ENCODE results near the gene USH2A. TPM values are rescaled to one million over a fixed set of nuclear protein-coding genes. Genes with fewer than 3 reads are reported as not detected.

The USH2A gene
- not detected for total RNA-seq

GRCh38 chr1:216422821-216423520, at the start of gene USH2A:
Gene USH2A (minus strand): TSS chr1:216423448. CDS start chr1:216422336, 1,112 bp downstream.

